HG03520 (cell line): ENCODE data around the gene PARG.
"Not testable (repeated sequence)": the region's sequence is repeated elsewhere in the genome, so short reads cannot be mapped to it uniquely, and the experiment has no call there.

Source experiments
- ATAC-seq: cut with Tn5 transposase; IDR thresholded peaks from one replicate; pipeline ENCODE4 v1.9.1; 2021; ENCODE audit warnings: mild to moderate bottlenecking, moderate library complexity; ENCODE audit not compliant: unreplicated experiment

Gene PARG

DNA sequence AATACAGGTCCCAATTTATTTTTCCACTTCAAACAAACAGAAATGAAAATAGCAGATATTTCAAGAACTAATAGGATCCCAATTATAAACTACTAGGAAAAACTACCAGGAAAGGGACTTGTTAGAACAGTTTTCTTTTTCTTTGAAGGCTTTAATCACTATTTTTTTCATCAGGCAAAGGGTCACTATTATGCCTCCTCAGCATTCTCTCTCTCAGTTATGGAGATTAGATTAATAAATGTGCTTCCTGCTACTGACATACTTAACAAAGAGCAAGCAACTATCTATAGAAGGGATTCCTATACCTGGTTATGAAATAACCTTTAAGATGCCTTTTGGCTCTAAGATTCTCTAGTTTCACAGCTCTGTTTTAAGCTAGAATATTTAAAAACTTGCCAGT, 108.7 kb downstream of the PARG start:
- no peak for ATAC-seq

DNA sequence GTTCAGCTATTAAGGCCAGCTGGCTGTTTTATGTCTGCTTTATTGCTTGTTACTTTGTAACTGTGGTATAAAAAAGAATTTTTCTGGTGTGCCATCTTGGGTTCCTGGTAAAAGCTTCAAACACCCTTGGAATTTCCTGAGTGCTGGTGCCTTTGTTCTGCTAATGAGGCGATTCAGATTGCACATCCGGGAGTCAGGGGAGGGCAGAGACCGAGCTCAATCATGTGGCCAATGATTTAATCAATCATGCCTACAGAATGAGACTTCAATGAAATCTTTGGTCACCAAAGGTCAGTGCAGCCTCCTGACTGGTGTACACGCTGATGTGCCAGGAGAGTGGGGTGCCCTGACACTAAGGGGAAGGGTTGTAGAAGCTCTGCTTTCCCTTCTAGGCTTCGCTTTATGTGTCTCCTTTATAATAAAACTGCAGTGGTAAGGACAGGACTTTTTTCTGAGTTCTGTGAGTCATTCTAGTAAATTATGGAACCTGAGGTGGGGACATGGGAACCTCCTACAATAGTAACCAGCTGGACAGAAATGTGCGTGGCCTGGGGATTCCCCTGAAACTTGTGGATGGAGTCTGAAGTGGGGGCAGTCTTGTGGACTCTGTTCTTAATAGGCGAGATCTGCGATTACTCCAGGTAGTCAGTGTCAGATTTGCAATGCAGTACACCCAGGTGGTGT, 110.3 kb downstream of the PARG start:
- ATAC-seq = no peak

DNA sequence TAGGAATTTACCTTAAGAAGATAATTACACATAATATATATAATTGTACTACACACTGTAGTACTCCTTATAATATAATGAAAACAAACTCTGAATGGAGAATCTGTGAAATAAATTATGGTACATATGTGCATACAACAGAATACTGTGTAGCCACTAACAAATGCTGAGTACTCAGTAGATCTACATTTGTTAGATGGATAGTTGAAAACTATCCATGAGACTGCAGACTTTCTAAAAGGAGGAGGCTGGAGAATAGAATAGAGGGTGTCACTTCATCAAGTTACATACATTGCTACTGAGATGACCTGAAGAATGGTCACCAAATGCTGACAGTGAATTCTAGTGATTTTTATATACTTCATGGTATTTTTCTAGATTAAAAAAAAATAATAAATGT, 111.0 kb downstream of the PARG start:
- ATAC-seq = no peak

- ATAC-seq = no peak
These were observed 111.8 kb downstream of the PARG start for GRCh38 chr10:49830016-49830415.

DNA sequence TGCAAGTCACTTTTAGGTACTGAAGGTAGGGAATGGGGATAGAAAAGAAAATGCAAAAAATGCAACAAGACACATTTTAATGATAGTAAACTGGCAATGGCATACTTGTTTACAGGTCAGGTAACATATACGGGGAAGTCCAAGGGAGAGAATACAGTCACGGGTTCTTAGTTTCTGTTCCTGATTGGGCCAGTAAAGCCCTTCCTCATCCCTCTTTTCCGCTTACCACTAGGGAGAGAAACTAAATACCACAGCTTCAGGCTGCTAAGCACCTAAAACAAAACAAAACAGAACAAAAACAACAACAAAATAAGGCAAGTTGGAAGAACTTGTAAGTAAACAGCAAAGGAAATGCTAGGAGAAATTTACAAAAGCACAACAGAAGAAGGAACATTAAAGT, 114.5 kb downstream of the PARG start:
- ATAC-seq = no peak

DNA sequence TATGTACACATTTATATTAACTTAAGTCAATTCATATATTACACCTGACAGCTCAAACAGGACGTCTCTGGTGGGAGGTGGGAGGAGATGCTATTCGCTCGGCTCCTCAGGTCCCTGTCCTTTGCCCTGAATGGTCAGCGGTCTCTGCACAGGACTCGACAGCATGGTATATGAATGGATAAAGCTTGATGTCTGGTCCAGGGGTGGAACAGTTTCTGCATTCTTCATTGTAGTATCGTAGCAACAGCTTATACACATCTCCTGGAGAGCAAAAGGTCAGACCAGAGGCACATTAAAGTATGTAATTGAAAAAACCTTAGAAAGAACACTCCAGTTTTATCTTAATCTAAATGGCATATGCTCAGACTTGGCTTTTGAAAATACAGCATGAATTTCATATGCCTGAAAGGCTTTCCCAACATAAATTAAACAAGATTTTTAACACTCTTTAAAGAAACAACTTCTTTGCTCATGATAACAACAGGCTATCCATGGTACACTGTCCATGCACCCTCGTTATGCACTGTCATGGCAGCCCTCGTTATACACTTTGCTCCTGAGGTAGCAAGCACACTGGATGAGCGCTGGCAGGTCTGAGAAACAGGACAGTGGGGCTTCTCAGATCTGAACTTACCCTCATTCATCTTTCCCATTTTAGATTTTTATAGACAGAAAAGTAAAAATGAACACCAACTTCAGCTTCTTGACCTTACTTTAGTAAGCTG, 122.4 kb downstream of the PARG start:
- ATAC-seq = no peak

DNA sequence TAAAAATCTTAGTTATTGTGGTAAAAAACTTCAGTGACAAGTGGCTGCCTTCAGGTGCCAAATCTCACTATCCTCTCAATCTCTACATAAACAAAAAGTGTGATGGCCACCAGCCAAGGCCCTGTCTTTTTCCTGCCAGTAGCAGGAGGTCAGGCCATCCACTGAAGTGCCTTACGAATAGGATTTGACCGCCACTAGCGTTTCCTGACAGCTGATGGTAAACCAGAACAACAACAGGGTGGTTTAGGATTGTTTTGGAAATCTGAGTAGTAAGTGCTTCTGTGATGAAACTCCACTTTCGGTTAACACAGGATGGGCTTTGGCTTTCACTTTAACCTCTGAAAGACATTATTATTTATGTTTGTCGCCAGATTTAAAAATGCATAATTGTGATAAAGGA, 124.0 kb downstream of the PARG start:
- ATAC-seq = no peak

- no peak for ATAC-seq
These were observed 137.8 kb downstream of the PARG start for GRCh38 chr10:49803988-49804387.

DNA sequence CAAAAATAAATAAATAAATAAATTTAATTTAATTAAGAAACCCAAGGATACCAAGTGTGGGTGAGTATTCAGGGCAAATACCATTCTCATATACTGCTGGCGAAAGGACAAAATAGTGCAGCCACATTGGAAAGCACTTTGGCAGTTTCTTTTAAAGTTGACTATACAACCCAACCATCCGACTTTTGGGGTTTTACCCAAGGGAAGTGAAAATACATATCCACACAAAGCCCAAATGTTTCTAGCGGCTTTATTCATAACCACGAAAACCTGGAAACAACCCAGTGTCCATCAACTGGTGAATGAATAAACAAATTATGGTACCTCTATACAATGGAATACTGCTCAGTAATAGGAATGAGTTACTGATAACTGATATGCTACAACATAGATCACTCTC, 143.6 kb downstream of the PARG start:
- no peak for ATAC-seq

DNA sequence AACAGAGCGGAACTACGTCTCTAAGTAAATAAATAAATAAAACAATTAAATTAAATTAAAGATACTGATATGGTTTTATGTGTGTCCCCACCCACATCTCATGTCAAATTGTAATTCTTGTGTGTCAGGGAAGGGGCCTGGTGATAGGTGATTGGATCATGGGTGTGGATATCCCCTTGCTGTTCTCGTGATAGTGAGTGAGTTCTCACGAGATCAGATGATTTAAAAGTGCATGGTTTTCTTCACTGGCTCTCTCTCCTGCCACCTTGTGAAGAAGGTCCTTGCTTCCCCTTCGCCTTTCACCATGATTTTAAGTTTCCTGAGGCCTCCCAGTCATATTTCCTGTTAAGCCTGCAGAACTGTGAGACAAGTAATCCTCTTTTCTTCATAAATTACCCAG, 150.7 kb downstream of the PARG start:
- no peak for ATAC-seq

GRCh38 chr10:49784681-49785080, 157.1 kb downstream of the PARG start:
- no peak for ATAC-seq

GRCh38 chr10:49783645-49784044, 158.2 kb downstream of the PARG start:
- ATAC-seq = no peak

GRCh38 chr10:49781247-49781646, 160.6 kb downstream of the PARG start:
- no peak for ATAC-seq

GRCh38 chr10:49778197-49778596, 163.6 kb downstream of the PARG start:
- no peak for ATAC-seq

GRCh38 chr10:49776851-49777250, 165.0 kb downstream of the PARG start:
- ATAC-seq = no peak

DNA sequence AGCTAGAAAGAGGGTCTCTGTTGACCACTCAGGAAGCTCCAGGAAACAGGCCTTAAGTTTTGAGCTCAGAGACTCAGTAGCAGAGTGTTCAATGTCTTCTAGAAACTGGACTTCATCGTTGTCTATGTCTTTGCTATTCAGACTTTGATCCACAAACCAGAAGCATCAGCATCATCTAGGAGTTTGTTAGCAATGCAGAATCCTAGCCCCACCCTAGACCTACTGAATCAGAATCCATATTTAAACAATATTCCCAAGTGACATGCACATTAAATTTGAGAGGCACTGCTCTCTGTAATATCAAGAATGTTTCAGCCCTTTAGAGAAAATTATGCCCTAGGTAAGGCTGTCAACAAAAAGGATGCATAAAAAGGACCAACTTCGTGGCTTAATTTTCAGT, 166.8 kb downstream of the PARG start:
- no peak for ATAC-seq

DNA sequence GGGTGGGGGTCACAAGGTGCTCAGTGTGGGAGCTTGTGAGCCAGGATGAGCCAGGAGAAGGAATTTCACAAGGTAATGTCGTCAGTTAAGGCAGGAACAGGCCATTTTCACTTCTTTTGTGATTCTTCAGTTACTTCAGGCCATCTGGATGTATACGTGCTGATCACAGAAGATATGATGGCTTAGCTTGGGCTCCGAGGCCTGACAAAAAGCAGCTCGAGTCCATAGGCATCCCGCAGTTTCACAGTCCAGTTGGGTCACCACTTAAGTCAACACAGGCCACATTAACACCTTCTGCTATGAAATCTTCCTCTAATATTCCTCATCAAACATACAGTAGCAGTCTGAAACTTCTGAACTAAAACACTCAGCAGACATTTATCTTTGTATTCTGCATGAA, 168.9 kb downstream of the PARG start:
- not testable (repeated sequence) for ATAC-seq

- not testable (repeated sequence) for ATAC-seq
These were observed 170.8 kb downstream of the PARG start for GRCh38 chr10:49771046-49771445.

- ATAC-seq = no peak
These were observed 172.1 kb downstream of the PARG start for GRCh38 chr10:49769692-49770091.

DNA sequence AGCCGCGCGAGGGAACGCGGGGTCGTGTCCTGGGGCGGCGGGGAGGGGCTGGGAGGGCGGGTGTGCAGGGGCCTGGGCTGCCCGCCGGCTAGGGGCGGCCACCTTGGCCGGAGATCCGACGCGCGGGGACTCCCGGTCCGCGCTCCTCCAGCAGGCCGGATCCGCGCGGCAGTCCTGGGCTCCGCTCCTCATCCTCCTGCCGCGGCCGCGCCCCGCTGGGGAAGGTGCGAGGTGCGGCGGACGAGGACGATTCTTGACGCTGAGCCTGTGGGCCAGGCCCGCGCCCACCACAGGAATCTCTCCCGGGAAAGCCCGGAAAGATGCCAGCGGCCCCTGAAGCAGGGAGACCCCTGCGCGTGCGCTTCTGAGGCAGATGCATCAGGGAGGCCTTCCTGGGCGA, 173.1 kb downstream of the PARG start:
- no peak for ATAC-seq

DNA sequence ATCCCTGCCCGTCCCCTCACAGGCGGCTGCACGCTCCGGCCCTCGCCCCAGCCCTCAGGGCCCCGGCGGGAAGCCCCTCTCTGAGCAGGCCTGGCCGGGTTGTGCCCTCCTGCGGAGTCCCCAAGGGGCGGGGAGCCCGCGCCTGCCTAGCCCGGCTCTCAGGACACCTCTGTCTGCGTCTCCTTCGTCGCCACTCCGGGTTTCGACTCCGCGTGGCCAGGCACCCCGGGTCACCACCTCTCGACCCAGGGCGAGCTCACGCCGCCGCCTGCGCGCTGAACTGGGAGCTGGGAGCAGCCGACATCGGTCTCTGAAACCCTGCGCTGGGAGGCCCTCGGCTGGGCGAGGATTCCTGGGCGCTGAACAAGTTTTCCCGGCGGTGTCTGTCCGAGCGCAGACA, 173.5 kb downstream of the PARG start:
- no peak for ATAC-seq
